ENCODE data around the gene CFAP65.

- TF ChIP-seq CTCF (IDR thresholded peaks at IDR 0.05; ENCODE audit: low read depth, low read length, poor library complexity, severe bottlenecking): no peak
- TF ChIP-seq EZH2phosphoT487 (IDR thresholded peaks at IDR 0.05; ENCODE audit: borderline replicate concordance, low read length): no peak
Measured at GRCh38 chr2:219065484-219065883, 24.2 kb upstream of the CFAP65 start.
